PC-3 (cell line): ENCODE results near the gene XIRP1. TPM values are rescaled to one million over a fixed set of nuclear protein-coding genes. Genes with fewer than 3 reads are reported as not detected.
"Not testable (repeated sequence)": the region's sequence is repeated elsewhere in the genome, so short reads cannot be mapped to it uniquely, and the experiment has no call there.

Experiments
- ATAC-seq: fragments of 200-7000 bp; cut with Tn5 transposase; 2 replicates; pipeline ENCODE4 v1.9.1; 2020; ENCODE audit warnings: mild to moderate bottlenecking, moderate library complexity
- BruUV-seq: library from RNA; stranded (reverse); fragments of 400-500 nt; replicated peaks from 2 replicates; lab custom pipeline; 2021; lab: Mats Ljungman, UMichigan
- CTCF ChIA-PET: fragments of 300-600 bp; sonication (Branson Sonifier 250); formaldehyde crosslinking; loops from one replicate; lab custom pipeline; 2022; ENCODE audit warnings: antibody characterized with exemption; lab: Charles Lee
- POLR2A ChIA-PET: fragments of 300-600 bp; sonication (Branson Sonifier 250); formaldehyde crosslinking; loops from one replicate; lab custom pipeline; 2022; ENCODE audit warnings: antibody characterized with exemption; ENCODE audit not compliant: unreplicated experiment; lab: Charles Lee
- DNase-seq: peaks from one replicate; pipeline ENCODE4 v3.0.0-alpha.2; 2015
- H2AFZ ChIP-seq: fragments of 300-600 bp; sonication (generic); 2 replicates; pipeline ENCODE4 v1.6.0; 2016; ENCODE audit warnings: antibody characterized with exemption, low read length
- H3F3A ChIP-seq: fragments of 300-600 bp; sonication (generic); one replicate; pipeline ENCODE4 v1.6.0; 2017; ENCODE audit warnings: antibody characterized with exemption, low read length, control low read depth, mild to moderate bottlenecking; ENCODE audit not compliant: unreplicated experiment
- H3K27ac ChIP-seq: fragments of 300-600 bp; sonication (generic); 2 replicates; pipeline ENCODE4 v1.5.1; 2016; ENCODE audit warnings: mild to moderate bottlenecking, low read length
- H3K27me3 ChIP-seq: fragments of 300-600 bp; sonication (generic); 2 replicates; pipeline ENCODE4 v1.6.1; 2016; ENCODE audit warnings: low read length, mixed read lengths
- H3K36me3 ChIP-seq: fragments of 300-600 bp; sonication (generic); 2 replicates; pipeline ENCODE4 v1.6.1; 2016; ENCODE audit warnings: low read depth, mixed run types, low read length, mixed read lengths
- H3K4me1 ChIP-seq: fragments of 300-600 bp; sonication (generic); 2 replicates; pipeline ENCODE4 v1.5.1; 2016; ENCODE audit warnings: low read length; ENCODE audit not compliant: insufficient read depth
- H3K4me2 ChIP-seq: fragments of 300-600 bp; sonication (generic); 2 replicates; pipeline ENCODE4 v1.6.0; 2016; ENCODE audit warnings: low read length
- H3K4me3 ChIP-seq: fragments of 300-600 bp; sonication (generic); 2 replicates; pipeline ENCODE4 v1.5.1; 2016; ENCODE audit warnings: mild to moderate bottlenecking, low read length, mixed read lengths
- H3K79me2 ChIP-seq: fragments of 300-600 bp; sonication (generic); 2 replicates; pipeline ENCODE4 v1.6.1; 2017; ENCODE audit warnings: low read length, mixed read lengths
- H3K9ac ChIP-seq: fragments of 300-600 bp; sonication (generic); 2 replicates; pipeline ENCODE4 v1.6.0; 2016; ENCODE audit warnings: mild to moderate bottlenecking, low read length
- H3K9me2 ChIP-seq: fragments of 300-600 bp; sonication (generic); replicated peaks from 2 replicates; pipeline ENCODE4 v1.6.1; 2016; ENCODE audit warnings: mixed run types, low read length, mixed read lengths
- H3K9me3 ChIP-seq: fragments of 300-600 bp; sonication (generic); 2 replicates; pipeline ENCODE4 v1.6.1; 2016; ENCODE audit warnings: low read length, mixed read lengths
- H4K20me1 ChIP-seq: fragments of 300-600 bp; sonication (generic); 2 replicates; pipeline ENCODE4 v1.6.1; 2016; ENCODE audit warnings: low read length, mixed read lengths
- CTCF ChIP-seq: fragments of 300-600 bp; sonication (generic); conservative IDR thresholded peaks from 2 replicates; pipeline ENCODE4 v1.5.1; 2017; ENCODE audit warnings: antibody characterized with exemption, low read depth, mild to moderate bottlenecking, low read length
- EZH2 ChIP-seq: fragments of 300-600 bp; sonication (generic); IDR thresholded peaks from one replicate; pipeline ENCODE4 v1.6.1; 2017; ENCODE audit warnings: antibody characterized with exemption, mild to moderate bottlenecking, low read length; ENCODE audit not compliant: unreplicated experiment
- EZH2phosphoT487 ChIP-seq: fragments of 300-600 bp; sonication (generic); IDR thresholded peaks from 2 replicates; pipeline ENCODE4 v1.6.1; 2018; ENCODE audit warnings: mild to moderate bottlenecking, antibody characterized with exemption, low read length, borderline replicate concordance
- intact Hi-C: fragments of 100-400 bp; cut with micrococcal nuclease; formaldehyde crosslinking; loops from 2 replicates; pipeline ENCODE4 v1.9.0; 2023
- total RNA-seq: library from RNA; depleted of rRNA; stranded (reverse); fragments of >200 nt; gene quantifications from 2 replicates; pipeline ENCODE4 v1.2.3, GENCODE V29; 2014

XIRP1 gene
- total RNA-seq, 1 experiment from 2014 or later: not detected

GRCh38 chr3:39173318-39174125, 18.9 kb downstream of the XIRP1 start:
- intact Hi-C loops: no loop called here
- Histone ChIP-seq H3K9me2 (no peaks in the 10 kb centered on the region), H3K36me3 (no peaks in the 10 kb centered on the region), H3K9me3 (no peaks in the 10 kb centered on the region), H3K9ac (no peak overlapping the region), H3K4me1 (peaks cover 13% of the 10 kb centered on the region), H4K20me1 (no peaks in the 10 kb centered on the region), H3K27ac (no peak overlapping the region), H3K27me3 (no peaks in the 10 kb centered on the region), H3K4me2 (no peak overlapping the region), H3F3A (no peaks in the 10 kb centered on the region), H3K79me2 (no peaks in the 10 kb centered on the region), H2AFZ (no peak overlapping the region), H3K4me3 (no peak overlapping the region)
- no TSS peak for BruUV-seq
- TF ChIP-seq EZH2: no peak
- TF ChIP-seq CTCF: no peak
- no peak for TF ChIP-seq EZH2phosphoT487
- ChIA-PET CTCF (interaction anchor here (0.6 kb wide), 1 partner anchor 13 kb away, joined by 3 read pairs; no protein-coding TSS in a partner anchor), POLR2A (no interaction called here)
- DNase-seq (no peak), ATAC-seq (no peak)

- no peaks in the 10 kb centered on the region for H3K9me3 ChIP-seq
- H3K9me2 ChIP-seq: no peaks in the 10 kb centered on the region
- H3K79me2 ChIP-seq: no peaks in the 10 kb centered on the region
- no TSS peak for BruUV-seq
- no peaks in the 10 kb centered on the region for H3K36me3 ChIP-seq
- POLR2A ChIA-PET: no interaction called here
- CTCF ChIA-PET: no interaction called here
- H3K4me3 ChIP-seq: no peak overlapping the region
- ATAC-seq: no peak
- no peaks in the 10 kb centered on the region for H3F3A ChIP-seq
- intact Hi-C loops: no loop called here
- H3K4me1 ChIP-seq: peaks cover 6% of the 10 kb centered on the region; the same call in 1 of the 2 replicates
- no peaks in the 10 kb centered on the region for H4K20me1 ChIP-seq
- no peak for DNase-seq
- no peak overlapping the region for H3K27ac ChIP-seq
- H3K4me2 ChIP-seq: no peak overlapping the region
- H3K9ac ChIP-seq: no peak overlapping the region
- TF ChIP-seq EZH2phosphoT487 (no peak), EZH2 (no peak), CTCF (no peak)
- H2AFZ ChIP-seq: no peak overlapping the region
- no peaks in the 10 kb centered on the region for H3K27me3 ChIP-seq
Measured at GRCh38 chr3:39171860-39172259, 20.5 kb downstream of the XIRP1 start.

GRCh38 chr3:39170877-39171276, 21.5 kb downstream of the XIRP1 start:
- H3K36me3 ChIP-seq, CTCF ChIA-PET, POLR2A ChIA-PET, H3K9me3 ChIP-seq, DNase-seq, H4K20me1 ChIP-seq, H3K27me3 ChIP-seq, H3K27ac ChIP-seq, H3K9me2 ChIP-seq, intact Hi-C loops, H3K4me2 ChIP-seq, H3K9ac ChIP-seq, H3F3A ChIP-seq, H3K4me3 ChIP-seq, H3K79me2 ChIP-seq, H2AFZ ChIP-seq, BruUV-seq, ATAC-seq: not testable (repeated sequence)
- H3K4me1 ChIP-seq: peaks cover 15% of the 10 kb centered on the region
